HG02973 (cell line): ENCODE data around the gene PCDHGA6.
A peak's percentile ranks its signal among the peaks of the same experiment; 100 is the strongest.
"Not testable (repeated sequence)": the region's sequence is repeated elsewhere in the genome, so short reads cannot be mapped to it uniquely, and the experiment has no call there.

Experiments
- ATAC-seq: cut with Tn5 transposase; IDR thresholded peaks from one replicate; pipeline ENCODE4 v1.9.1; 2021; ENCODE audit warnings: moderate library complexity; ENCODE audit not compliant: unreplicated experiment

The PCDHGA6 gene

GRCh38 chr5:141392429-141393198 is 18.9 kb downstream of the PCDHGA6 start, which contains the start of gene PCDHGA8:
TSS of gene PCDHGA8 (plus strand) at chr5:141392633. CDS start at chr5:141392814, 181 bp downstream.
- ATAC-seq: no peak

- ATAC-seq: no peak
Measured at GRCh38 chr5:141393267-141393666, 19.6 kb downstream of the PCDHGA6 start.

GRCh38 chr5:141394401-141395187 is 20.9 kb downstream of the PCDHGA6 start:
- ATAC-seq: not testable (repeated sequence)

GRCh38 chr5:141397756-141398551 is 24.3 kb downstream of the PCDHGA6 start, which contains the start of gene PCDHGB5:
TSS of gene PCDHGB5 (plus strand) at chr5:141397947. CDS start at chr5:141398128, 181 bp downstream.
- ATAC-seq: peak; percentile 99

- ATAC-seq: no peak
Measured at GRCh38 chr5:141398608-141399007, 24.9 kb downstream of the PCDHGA6 start.

GRCh38 chr5:141399555-141400258 is 26.0 kb downstream of the PCDHGA6 start:
- ATAC-seq: no peak

- no peak for ATAC-seq
Measured at GRCh38 chr5:141402553-141403243, 29.0 kb downstream of the PCDHGA6 start, which contains the start of gene PCDHGA9. TSS of gene PCDHGA9 (plus strand) at chr5:141402778. CDS start at chr5:141402953, 175 bp downstream.

GRCh38 chr5:141403387-141403786 is 29.7 kb downstream of the PCDHGA6 start:
- ATAC-seq: no peak

GRCh38 chr5:141407790-141408505 is 34.3 kb downstream of the PCDHGA6 start, which contains the start of gene PCDHGB6:
TSS of gene PCDHGB6 (plus strand) at chr5:141408021. CDS start at chr5:141408203, 182 bp downstream.
- ATAC-seq: peak; percentile 77

- no peak for ATAC-seq
Measured at GRCh38 chr5:141409598-141410306, 36.1 kb downstream of the PCDHGA6 start.

GRCh38 chr5:141411575-141411974 is 37.9 kb downstream of the PCDHGA6 start:
- ATAC-seq: no peak

GRCh38 chr5:141412854-141413539 is 39.3 kb downstream of the PCDHGA6 start, which contains the start of gene PCDHGA10:
TSS of gene PCDHGA10 (plus strand) at chr5:141412987. CDS start at chr5:141413176, 189 bp downstream.
- peak; percentile 62 for ATAC-seq

- no peak for ATAC-seq
Measured at GRCh38 chr5:141413540-141414069, 39.9 kb downstream of the PCDHGA6 start.

GRCh38 chr5:141414548-141415274 is 41.0 kb downstream of the PCDHGA6 start:
- ATAC-seq: not testable (repeated sequence)

- not testable (repeated sequence) for ATAC-seq
Measured at GRCh38 chr5:141415275-141415618, 41.6 kb downstream of the PCDHGA6 start.

- peak; percentile 89 for ATAC-seq
Measured at GRCh38 chr5:141417494-141418172, 43.9 kb downstream of the PCDHGA6 start, which contains the start of gene PCDHGB7. TSS of gene PCDHGB7 (plus strand) at chr5:141417677. CDS start at chr5:141417860, 183 bp downstream.
